SJCRH30 (cell line): ENCODE measurements around the gene CYB561D2. TPM values are rescaled to one million over a fixed set of nuclear protein-coding genes. Genes with fewer than 3 reads are reported as not detected.

ENCODE experiments used
- DNase-seq, 2 experiments: peaks; one replicate each; pipeline ENCODE4 v3.0.0-alpha.2; 2015 to 2020
- H3K27ac ChIP-seq: fragments of 250-450 bp; sonication (Bioruptor Pico); 2 replicates; pipeline ENCODE4 v1.5.1; 2020; ENCODE audit warnings: mild to moderate bottlenecking, moderate library complexity
- H3K27me3 ChIP-seq: fragments of 250-450 bp; sonication (Bioruptor Pico); 2 replicates; pipeline ENCODE4 v1.5.1; 2020; ENCODE audit warnings: mild to moderate bottlenecking, moderate library complexity
- H3K36me3 ChIP-seq: fragments of 250-450 bp; sonication (Bioruptor Pico); 2 replicates; pipeline ENCODE4 v1.5.1; 2020; ENCODE audit warnings: mild to moderate bottlenecking, moderate library complexity
- H3K4me1 ChIP-seq: fragments of 250-450 bp; sonication (Bioruptor Pico); 2 replicates; pipeline ENCODE4 v1.5.1; 2020; ENCODE audit warnings: mild to moderate bottlenecking, moderate library complexity
- H3K4me3 ChIP-seq: fragments of 250-450 bp; sonication (Bioruptor Pico); 2 replicates; pipeline ENCODE4 v1.5.1; 2020; ENCODE audit warnings: mild to moderate bottlenecking, moderate library complexity
- H3K9me3 ChIP-seq: fragments of 250-450 bp; sonication (Bioruptor Pico); replicated peaks from 2 replicates; pipeline ENCODE4 v1.5.1; 2020; ENCODE audit warnings: mild to moderate bottlenecking, moderate library complexity
- total RNA-seq: library from RNA; depleted of rRNA; stranded (reverse); fragments of >200 nt; shearing (Covaris generic); gene quantifications from 2 replicates; pipeline ENCODE4 v1.2.3, GENCODE V29; 2014

The CYB561D2 gene
- total RNA-seq, 1 experiment from 2014 or later, result 6.5 TPM

- no peak overlapping the region for H3K27ac ChIP-seq
- no peaks in the 10 kb centered on the region for H3K4me1 ChIP-seq
- no peaks in the 10 kb centered on the region for H3K9me3 ChIP-seq
- H3K27me3 ChIP-seq, result no peaks in the 10 kb centered on the region
- H3K36me3 ChIP-seq, result no peaks in the 10 kb centered on the region
- no peak for DNase-seq
- no peak overlapping the region for H3K4me3 ChIP-seq
These were observed 8.5 kb upstream of the CYB561D2 start for GRCh38 chr3:50341996-50342650.

- Histone ChIP-seq H3K4me1 (no peaks in the 10 kb centered on the region), H3K27ac (no peak overlapping the region), H3K4me3 (no peak overlapping the region), H3K36me3 (no peaks in the 10 kb centered on the region), H3K27me3 (no peaks in the 10 kb centered on the region), H3K9me3 (no peaks in the 10 kb centered on the region)
- DNase-seq, result no peak
These were observed 7.6 kb upstream of the CYB561D2 start for GRCh38 chr3:50342813-50343633.

DNA sequence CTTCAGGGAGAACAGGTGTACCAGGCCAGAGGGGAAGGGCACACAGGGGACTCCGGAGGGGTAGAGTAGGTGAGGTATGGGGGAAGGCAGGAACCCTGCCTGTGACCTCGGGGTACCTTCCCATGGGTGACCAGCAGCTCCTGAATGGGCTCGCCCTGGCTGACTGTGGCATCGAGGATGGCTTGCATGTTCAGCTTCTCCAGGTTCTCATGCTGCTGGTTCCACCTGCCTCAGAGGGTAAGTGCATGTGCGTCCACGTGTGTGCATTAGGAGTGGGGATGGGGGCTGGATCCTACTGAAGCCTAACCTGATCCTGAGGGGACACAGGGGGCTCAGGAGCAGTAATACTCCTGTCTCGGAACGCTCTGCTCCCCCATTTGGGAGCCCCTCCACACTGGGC lies 5.7 kb upstream of the CYB561D2 start:
- H3K4me3 ChIP-seq, result no peak overlapping the region
- no peak overlapping the region for H3K27ac ChIP-seq
- H3K36me3 ChIP-seq, result no peaks in the 10 kb centered on the region
- H3K4me1 ChIP-seq, result no peaks in the 10 kb centered on the region
- no peak for DNase-seq
- no peaks in the 10 kb centered on the region for H3K27me3 ChIP-seq
- no peaks in the 10 kb centered on the region for H3K9me3 ChIP-seq

- peak within 1 kb of the TSS; percentile 23; the same call in 1 of the 2 replicates for H3K4me3 ChIP-seq
- H3K36me3 ChIP-seq, result no peaks in the 10 kb centered on the region
- H3K4me1 ChIP-seq, result no peaks in the 10 kb centered on the region
- no peak within 1 kb of the TSS for H3K27ac ChIP-seq
- H3K27me3 ChIP-seq, result no peaks in the 10 kb centered on the region
- H3K9me3 ChIP-seq, result no peaks in the 10 kb centered on the region
- DNase-seq, result peak; percentile 30 to 37
These were observed 5.0 kb upstream of the CYB561D2 start, which contains the start of gene ZMYND10 for GRCh38 chr3:50345586-50346234. Gene ZMYND10 (minus strand): TSS chr3:50345732. CDS start chr3:50345579, 153 bp downstream.

- Histone ChIP-seq H3K4me3 (no peak overlapping the region), H3K4me1 (no peaks in the 10 kb centered on the region), H3K27me3 (no peaks in the 10 kb centered on the region), H3K9me3 (no peaks in the 10 kb centered on the region), H3K27ac (no peak overlapping the region), H3K36me3 (no peaks in the 10 kb centered on the region)
- DNase-seq, result peak; percentile 63 to 78
These were observed 3.4 kb upstream of the CYB561D2 start for GRCh38 chr3:50347187-50347813.

- H3K4me1 ChIP-seq, result no peaks in the 10 kb centered on the region
These were observed 492 bp upstream of the CYB561D2 start for GRCh38 chr3:50350213-50350526.

GRCh38 chr3:50351323-50351697 lies 648 bp downstream of the CYB561D2 start:
- H3K4me3 ChIP-seq, result peak overlapping the region; percentile 75
- DNase-seq, result no peak
- no peaks in the 10 kb centered on the region for H3K9me3 ChIP-seq
- H3K4me1 ChIP-seq, result no peaks in the 10 kb centered on the region
- H3K27me3 ChIP-seq, result no peaks in the 10 kb centered on the region
- H3K36me3 ChIP-seq, result peaks cover 8% of the 10 kb centered on the region; the same call in 1 of the 2 replicates
- no peak overlapping the region for H3K27ac ChIP-seq

More at GRCh38 chr3:50350213-50350526, 492 bp upstream of the CYB561D2 start:
- peak overlapping the region; percentile 64 for H3K27ac ChIP-seq
- H3K9me3 ChIP-seq, result no peaks in the 10 kb centered on the region
- H3K4me3 ChIP-seq, result peak overlapping the region; percentile 75
- no peaks in the 10 kb centered on the region for H3K27me3 ChIP-seq
- no peak for DNase-seq
- H3K36me3 ChIP-seq, result peaks cover 8% of the 10 kb centered on the region; the same call in 1 of the 2 replicates

DNA sequence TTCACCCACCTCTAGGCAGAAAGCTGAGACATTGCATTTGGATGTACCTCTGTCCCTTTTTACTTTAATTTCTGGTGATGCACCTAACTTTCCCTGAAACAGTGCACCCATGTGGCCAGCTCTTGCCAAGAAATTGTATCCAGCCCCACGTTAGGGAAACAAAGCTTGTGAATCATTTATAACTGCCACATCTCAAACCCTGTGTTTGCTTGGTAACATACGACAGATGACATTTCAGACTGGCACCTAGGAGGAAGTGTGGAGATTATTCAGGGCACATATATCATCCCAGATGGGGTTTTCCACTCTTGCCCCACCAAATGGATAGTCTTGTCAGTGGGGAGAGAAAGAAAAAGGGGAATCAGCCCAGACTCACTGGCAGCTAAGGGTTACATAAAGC lies 2.1 kb downstream of the CYB561D2 start:
- no peaks in the 10 kb centered on the region for H3K27me3 ChIP-seq
- no peak overlapping the region for H3K27ac ChIP-seq
- no peak overlapping the region for H3K4me3 ChIP-seq
- DNase-seq, result no peak
- no peaks in the 10 kb centered on the region for H3K9me3 ChIP-seq
- H3K4me1 ChIP-seq, result peaks cover 3% of the 10 kb centered on the region
- peaks cover 11% of the 10 kb centered on the region for H3K36me3 ChIP-seq

GRCh38 chr3:50353245-50354004 lies 2.8 kb downstream of the CYB561D2 start:
- Histone ChIP-seq H3K36me3 (peaks cover 11% of the 10 kb centered on the region), H3K4me1 (peaks cover 3% of the 10 kb centered on the region), H3K4me3 (no peak overlapping the region), H3K27ac (no peak overlapping the region), H3K27me3 (no peaks in the 10 kb centered on the region), H3K9me3 (no peaks in the 10 kb centered on the region)
- DNase-seq, result no peak

GRCh38 chr3:50354186-50354764 lies 3.6 kb downstream of the CYB561D2 start:
- Histone ChIP-seq H3K27me3 (no peaks in the 10 kb centered on the region), H3K9me3 (no peaks in the 10 kb centered on the region), H3K27ac (no peak overlapping the region), H3K36me3 (peaks cover 11% of the 10 kb centered on the region), H3K4me1 (peaks cover 3% of the 10 kb centered on the region), H3K4me3 (no peak overlapping the region)
- no peak for DNase-seq

DNA sequence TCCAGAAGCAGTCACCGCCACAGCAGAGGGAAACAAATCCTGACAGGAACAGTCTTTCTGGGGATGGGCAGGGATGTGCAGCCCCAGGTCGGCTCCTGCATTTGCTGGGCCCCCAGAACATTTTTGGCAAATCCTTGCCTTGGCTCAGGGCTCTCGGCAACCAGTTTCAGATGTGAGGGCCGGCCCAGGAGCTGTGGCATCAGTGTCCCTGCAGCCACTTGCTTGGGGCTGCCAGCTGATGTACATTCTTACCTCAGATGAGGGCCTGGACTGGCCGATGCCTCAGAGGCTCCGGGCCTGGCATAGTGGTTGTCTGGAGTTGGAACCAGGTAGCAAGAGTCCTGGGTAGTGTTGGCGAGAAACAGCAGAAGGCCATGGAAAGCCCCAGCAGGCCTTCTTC lies 4.2 kb downstream of the CYB561D2 start:
- Histone ChIP-seq H3K9me3 (no peaks in the 10 kb centered on the region), H3K27ac (no peak overlapping the region), H3K36me3 (peaks cover 11% of the 10 kb centered on the region), H3K4me1 (peaks cover 3% of the 10 kb centered on the region), H3K4me3 (no peak overlapping the region), H3K27me3 (no peaks in the 10 kb centered on the region)
- no peak for DNase-seq

DNA sequence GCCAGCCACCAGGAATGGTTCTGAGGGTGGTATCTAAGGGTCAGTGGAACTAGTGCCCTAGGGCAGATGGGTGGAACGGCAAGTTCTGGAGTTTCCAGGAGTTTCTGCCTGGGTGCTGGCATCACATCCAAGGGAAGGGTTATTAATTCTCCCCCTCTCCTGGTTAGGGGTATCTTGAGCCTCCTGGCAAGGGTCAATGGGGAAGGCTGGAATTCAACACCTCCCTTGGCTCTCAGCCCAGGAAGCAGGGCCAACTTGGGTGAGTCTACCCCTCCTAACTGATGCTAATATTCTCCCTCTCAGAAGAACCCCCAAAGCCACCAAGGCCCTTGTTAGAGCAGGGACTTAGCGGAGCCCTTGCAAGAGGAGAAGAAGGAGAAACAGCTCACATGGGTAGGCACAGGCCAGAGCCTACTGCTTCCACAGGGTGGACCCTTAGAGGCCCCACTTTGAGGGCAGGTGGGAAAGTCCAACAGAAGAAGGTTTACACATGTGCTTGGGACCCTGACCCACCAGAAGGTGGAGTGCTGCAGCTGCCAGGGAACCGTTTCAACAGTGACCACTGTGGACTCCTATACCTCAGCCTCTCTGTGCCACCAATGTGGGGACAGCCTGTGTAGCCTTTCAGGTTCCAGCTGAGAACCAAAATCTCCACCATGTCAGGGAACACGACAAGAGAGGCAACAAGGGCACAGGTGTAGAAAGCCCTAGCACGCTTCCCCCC lies 5.3 kb downstream of the CYB561D2 start:
- no peak for DNase-seq
- no peaks in the 10 kb centered on the region for H3K9me3 ChIP-seq
- H3K27ac ChIP-seq, result no peak overlapping the region
- peaks cover 11% of the 10 kb centered on the region for H3K36me3 ChIP-seq
- no peak overlapping the region for H3K4me3 ChIP-seq
- no peaks in the 10 kb centered on the region for H3K27me3 ChIP-seq
- peaks cover 3% of the 10 kb centered on the region for H3K4me1 ChIP-seq

GRCh38 chr3:50356553-50356952 lies 5.9 kb downstream of the CYB561D2 start:
- DNase-seq, result no peak
- no peak overlapping the region for H3K27ac ChIP-seq
- H3K4me3 ChIP-seq, result no peak overlapping the region
- peaks cover 3% of the 10 kb centered on the region for H3K4me1 ChIP-seq
- H3K36me3 ChIP-seq, result peaks cover 11% of the 10 kb centered on the region
- H3K9me3 ChIP-seq, result no peaks in the 10 kb centered on the region
- no peaks in the 10 kb centered on the region for H3K27me3 ChIP-seq
